ENCODE results near the gene ABCA12.

ABCA12 gene

GRCh38 chr2:215063526-215063925 lies 74.9 kb downstream of the ABCA12 start:
- TF ChIP-seq POLR2A (IDR thresholded peaks at IDR 0.05; ENCODE audit: low read depth, low read length) (no peak), POLR2AphosphoS5 (IDR thresholded peaks at IDR 0.05; ENCODE audit: low read depth, low read length) (no peak), TAF1 (IDR thresholded peaks at IDR 0.05; ENCODE audit: borderline replicate concordance, low read depth, low read length) (no peak)
- no peak for FAIRE-seq
- DNase-seq (ENCODE audit: insufficient read length), result no peak

GRCh38 chr2:215060861-215061536 lies 77.4 kb downstream of the ABCA12 start:
- DNase-seq (ENCODE audit: insufficient read length), result no peak
- FAIRE-seq, result no peak

GRCh38 chr2:215059724-215060123 lies 78.7 kb downstream of the ABCA12 start:
- no peak for TF ChIP-seq POLR2AphosphoS5 (IDR thresholded peaks at IDR 0.05; ENCODE audit: low read depth, low read length)
- TF ChIP-seq POLR2A (IDR thresholded peaks at IDR 0.05; ENCODE audit: low read depth, low read length), result no peak
- no peak for TF ChIP-seq TAF1 (IDR thresholded peaks at IDR 0.05; ENCODE audit: borderline replicate concordance, low read depth, low read length)
- DNase-seq (ENCODE audit: insufficient read length) (no peak), FAIRE-seq (no peak)

More at GRCh38 chr2:215060861-215061536, 77.4 kb downstream of the ABCA12 start:
- TF ChIP-seq TAF1 (IDR thresholded peaks at IDR 0.05; ENCODE audit: borderline replicate concordance, low read depth, low read length) (no peak), POLR2A (IDR thresholded peaks at IDR 0.05; ENCODE audit: low read depth, low read length) (no peak), POLR2AphosphoS5 (IDR thresholded peaks at IDR 0.05; ENCODE audit: low read depth, low read length) (no peak)

GRCh38 chr2:215055891-215056290 lies 82.5 kb downstream of the ABCA12 start:
- FAIRE-seq, result no peak
- DNase-seq (ENCODE audit: insufficient read length), result no peak
- TF ChIP-seq TAF1 (IDR thresholded peaks at IDR 0.05; ENCODE audit: borderline replicate concordance, low read depth, low read length), result no peak
- no peak for TF ChIP-seq POLR2A (IDR thresholded peaks at IDR 0.05; ENCODE audit: low read depth, low read length)
- no peak for TF ChIP-seq POLR2AphosphoS5 (IDR thresholded peaks at IDR 0.05; ENCODE audit: low read depth, low read length)

GRCh38 chr2:215052810-215053209 lies 85.6 kb downstream of the ABCA12 start:
- FAIRE-seq, result no peak
- DNase-seq (ENCODE audit: insufficient read length), result no peak
- TF ChIP-seq POLR2A (IDR thresholded peaks at IDR 0.05; ENCODE audit: low read depth, low read length), result no peak
- TF ChIP-seq POLR2AphosphoS5 (IDR thresholded peaks at IDR 0.05; ENCODE audit: low read depth, low read length), result no peak
- TF ChIP-seq TAF1 (IDR thresholded peaks at IDR 0.05; ENCODE audit: borderline replicate concordance, low read depth, low read length), result no peak

- no peak for DNase-seq (ENCODE audit: insufficient read length)
- FAIRE-seq, result no peak
- TF ChIP-seq TAF1 (IDR thresholded peaks at IDR 0.05; ENCODE audit: borderline replicate concordance, low read depth, low read length) (no peak), POLR2AphosphoS5 (IDR thresholded peaks at IDR 0.05; ENCODE audit: low read depth, low read length) (no peak), POLR2A (IDR thresholded peaks at IDR 0.05; ENCODE audit: low read depth, low read length) (no peak)
Measured at GRCh38 chr2:215052404-215052803, 86.0 kb downstream of the ABCA12 start.

- TF ChIP-seq POLR2AphosphoS5 (IDR thresholded peaks at IDR 0.05; ENCODE audit: low read depth, low read length) (no peak), TAF1 (IDR thresholded peaks at IDR 0.05; ENCODE audit: borderline replicate concordance, low read depth, low read length) (no peak), POLR2A (IDR thresholded peaks at IDR 0.05; ENCODE audit: low read depth, low read length) (no peak)
- DNase-seq (ENCODE audit: insufficient read length) (no peak), FAIRE-seq (no peak)
Measured at GRCh38 chr2:215049341-215049740, 89.1 kb downstream of the ABCA12 start.

- FAIRE-seq (no peak), DNase-seq (ENCODE audit: insufficient read length) (no peak)
- TF ChIP-seq TAF1 (IDR thresholded peaks at IDR 0.05; ENCODE audit: borderline replicate concordance, low read depth, low read length) (no peak), POLR2A (IDR thresholded peaks at IDR 0.05; ENCODE audit: low read depth, low read length) (no peak), POLR2AphosphoS5 (IDR thresholded peaks at IDR 0.05; ENCODE audit: low read depth, low read length) (no peak)
Measured at GRCh38 chr2:215038421-215038820, 100.0 kb downstream of the ABCA12 start.

- DNase-seq (ENCODE audit: insufficient read length) (no peak), FAIRE-seq (no peak)
- TF ChIP-seq POLR2AphosphoS5 (IDR thresholded peaks at IDR 0.05; ENCODE audit: low read depth, low read length) (no peak), TAF1 (IDR thresholded peaks at IDR 0.05; ENCODE audit: borderline replicate concordance, low read depth, low read length) (no peak), POLR2A (IDR thresholded peaks at IDR 0.05; ENCODE audit: low read depth, low read length) (no peak)
Measured at GRCh38 chr2:215036314-215036713, 102.1 kb downstream of the ABCA12 start.

- FAIRE-seq (no peak), DNase-seq (ENCODE audit: insufficient read length) (no peak)
- no peak for TF ChIP-seq TAF1 (IDR thresholded peaks at IDR 0.05; ENCODE audit: borderline replicate concordance, low read depth, low read length)
- TF ChIP-seq POLR2AphosphoS5 (IDR thresholded peaks at IDR 0.05; ENCODE audit: low read depth, low read length), result no peak
- TF ChIP-seq POLR2A (IDR thresholded peaks at IDR 0.05; ENCODE audit: low read depth, low read length), result no peak
Measured at GRCh38 chr2:215034154-215034553, 104.3 kb downstream of the ABCA12 start.

- TF ChIP-seq POLR2A (IDR thresholded peaks at IDR 0.05; ENCODE audit: low read depth, low read length), result no peak
- no peak for TF ChIP-seq POLR2AphosphoS5 (IDR thresholded peaks at IDR 0.05; ENCODE audit: low read depth, low read length)
Measured at GRCh38 chr2:215032153-215032552, 106.3 kb downstream of the ABCA12 start.

GRCh38 chr2:215031321-215031720 lies 107.1 kb downstream of the ABCA12 start:
- DNase-seq (ENCODE audit: insufficient read length), result no peak
- FAIRE-seq, result no peak
- TF ChIP-seq TAF1 (IDR thresholded peaks at IDR 0.05; ENCODE audit: borderline replicate concordance, low read depth, low read length) (no peak), POLR2A (IDR thresholded peaks at IDR 0.05; ENCODE audit: low read depth, low read length) (no peak), POLR2AphosphoS5 (IDR thresholded peaks at IDR 0.05; ENCODE audit: low read depth, low read length) (no peak)

More at GRCh38 chr2:215032153-215032552, 106.3 kb downstream of the ABCA12 start:
- FAIRE-seq (no peak), DNase-seq (ENCODE audit: insufficient read length) (no peak)

Measured in GM12892 (cell line).